Right cardiac atrium (tissue), 5 donors: ENCODE data around the gene VPS9D1. TPM values are rescaled to one million over a fixed set of nuclear protein-coding genes. Genes with fewer than 3 reads are reported as not detected.
"Not testable (repeated sequence)": the region's sequence is repeated elsewhere in the genome, so short reads cannot be mapped to it uniquely, and the experiment has no call there.

Source experiments
- ATAC-seq, 2 donors: fragments of 200-7000 bp; cut with Tn5 transposase; one replicate each; pipeline versions ENCODE4 v1.8.0 to v1.9.1; 2020; ENCODE audit warnings: moderate library complexity in 2 of 2, mild to moderate bottlenecking in 1 of 2
- DNase-seq, 3 donors: peaks; one replicate each; pipeline ENCODE4 v3.0.0-alpha.2; 2020
- H3K27ac ChIP-seq: one replicate; pipeline ENCODE4 v1.5.1; 2013; ENCODE audit warnings: mild to moderate bottlenecking, low read length, control low read depth, moderate library complexity
- H3K27me3 ChIP-seq: one replicate; pipeline ENCODE4 v1.6.1; 2013; ENCODE audit not compliant: control insufficient read depth, insufficient read depth
- H3K4me1 ChIP-seq: one replicate; pipeline ENCODE4 v1.6.1; 2013; ENCODE audit warnings: low read length; ENCODE audit not compliant: control insufficient read depth, insufficient read depth
- H3K4me3 ChIP-seq: one replicate; pipeline ENCODE4 v1.5.1; 2013; ENCODE audit warnings: low read length, control low read depth
- H3K9me3 ChIP-seq: one replicate; pipeline ENCODE4 v1.6.1; 2013; ENCODE audit warnings: low read length; ENCODE audit not compliant: control insufficient read depth
- WGBS: extraction: QIAGEN DNeasy Blood & Tissue Kit; methylation state at CpG from one replicate; pipeline ENCODE4 v1.1.7; 2013; 5-methylcytosine and 5-hydroxymethylcytosine counted together
- intact Hi-C, 4 donors: fragments of 100-400 bp; cut with DNase I; formaldehyde crosslinking; loops; one replicate each; pipeline versions ENCODE4 v1.11.0 to v1.14.0; 2022 to 2023
- polyA plus RNA-seq: library from polyadenylated mRNA; stranded (reverse); fragments of 200-250 nt; gene quantifications from one replicate; pipeline ENCODE4 v1.2.3, GENCODE V29; 2013
- total RNA-seq, 4 donors: library from RNA; stranded (reverse); fragmentation: NEBNext Ultra II Directional; extraction: Animal tissue kit (Norgen Biotek cat#: 25700); gene quantifications; one replicate each; pipeline ENCODE4 v1.2.1, GENCODE V29; 2021
- donor health status: healthy with polysubstance abuse.
- donor health status: DM: no; HTN: yes; CAD: no.
- donor health status: DM: no; HTN: no; CAD: no.
- donor health status: DM: no; HTN: yes; CAD: no; lungs with severe emphysema.
- donor health status: DM: yes; HTN: yes; CAD: no.

VPS9D1 gene
- total and polyA plus RNA-seq, 5 donors = 10.6 to 18.4 (median 15.5) TPM

DNA sequence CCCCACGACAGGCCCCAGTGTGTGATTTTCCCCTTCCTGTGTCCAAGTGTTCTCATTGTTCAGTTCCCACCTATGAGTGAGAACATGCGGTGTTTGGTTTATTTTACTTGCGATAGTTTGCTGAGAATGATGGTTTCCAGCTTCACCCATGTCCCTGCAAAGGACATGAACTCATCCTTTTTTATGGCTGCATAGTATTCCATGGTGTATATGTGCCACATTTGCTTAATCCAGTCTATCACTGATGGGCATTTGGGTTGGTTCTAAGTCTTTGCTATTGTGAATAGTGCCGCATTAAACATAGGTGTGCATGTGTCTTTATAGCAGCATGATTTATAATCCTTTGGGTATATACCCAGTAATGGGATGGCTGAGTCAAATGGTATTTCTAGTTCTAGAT is 49.1 kb downstream of the VPS9D1 start:
- H3K27ac ChIP-seq, DNase-seq, H3K4me1 ChIP-seq, ATAC-seq, intact Hi-C loops, H3K9me3 ChIP-seq, H3K4me3 ChIP-seq, H3K27me3 ChIP-seq: not testable (repeated sequence)
- 91% methylated on average over 4 of the region's 4 CpGs for WGBS

DNA sequence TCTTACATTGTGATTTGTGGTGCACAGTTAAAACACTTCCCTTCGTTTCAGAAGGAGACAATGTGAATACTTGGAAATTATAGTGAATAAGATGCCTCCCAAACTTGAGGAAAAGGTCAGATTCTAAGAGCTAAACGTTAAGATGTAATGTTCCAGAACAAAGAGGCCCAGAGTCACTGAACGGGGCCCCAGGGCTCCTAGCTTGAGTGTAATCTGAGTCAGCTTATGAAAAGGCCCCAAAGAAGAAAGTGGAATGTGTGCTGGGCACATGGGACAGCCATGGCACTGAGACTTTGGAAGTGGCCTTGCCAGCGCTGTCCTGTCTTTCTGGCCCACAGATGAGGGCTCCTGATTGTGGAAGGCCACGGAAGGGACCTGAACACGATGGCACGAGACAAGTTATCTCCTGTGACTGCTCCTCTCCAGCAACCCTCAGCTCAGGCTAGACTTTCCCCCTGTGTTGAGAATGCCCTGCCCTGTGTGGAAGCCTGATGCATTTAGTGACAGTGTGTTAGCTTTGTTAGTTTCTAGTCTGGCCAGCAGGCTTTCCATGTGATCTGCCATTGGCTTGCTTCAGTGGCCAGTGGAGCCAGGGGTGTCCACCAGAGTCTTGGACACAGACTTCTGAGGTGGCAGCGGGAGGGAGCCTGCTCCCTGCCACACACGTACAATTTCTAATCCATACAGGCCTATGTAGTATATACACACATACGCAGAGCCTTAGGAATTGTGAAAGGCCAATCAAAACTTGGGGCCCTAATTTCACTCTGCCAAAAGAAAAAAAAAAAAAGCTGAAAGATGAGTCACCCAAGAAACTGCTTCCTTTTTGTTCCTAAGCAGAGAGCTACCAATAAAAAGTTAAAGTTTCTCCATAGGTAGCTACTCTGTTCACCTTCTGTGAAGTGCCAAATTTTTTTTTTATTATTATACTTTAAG is 49.9 kb downstream of the VPS9D1 start:
- Histone ChIP-seq H3K27me3 (no peaks in the 10 kb centered on the region), H3K4me1 (no peaks in the 10 kb centered on the region), H3K9me3 (no peaks in the 10 kb centered on the region), H3K27ac (no peak overlapping the region), H3K4me3 (no peak overlapping the region)
- WGBS = 85% methylated on average over 10 of the region's 10 CpGs
- ATAC-seq (peak in 1 of 2 donors; percentile 29), DNase-seq (no peak)
- intact Hi-C loops = no loop called here

DNA sequence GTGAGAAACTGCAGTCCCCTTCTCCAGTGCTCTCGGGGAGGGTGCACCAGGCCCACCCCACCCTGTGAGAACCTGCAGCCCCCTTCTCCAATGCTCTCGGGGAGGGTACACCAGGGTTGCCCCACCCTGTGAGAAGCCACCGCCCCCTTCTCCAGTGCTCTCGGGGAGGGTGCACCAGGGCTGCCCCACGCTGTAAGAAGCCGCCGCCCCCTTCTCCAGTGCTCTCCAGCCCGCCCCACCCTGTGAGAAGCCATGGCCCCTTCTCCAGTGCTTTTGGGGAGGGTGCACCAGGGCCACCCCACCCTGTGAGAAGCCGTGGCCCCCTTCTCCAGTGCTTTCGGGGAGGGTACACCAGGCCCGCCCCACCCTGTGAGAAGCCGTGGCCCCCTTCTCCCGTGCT is 50.9 kb downstream of the VPS9D1 start:
- H3K9me3 ChIP-seq = no peaks in the 10 kb centered on the region
- 94% methylated on average over 13 of the region's 13 CpGs for WGBS
- no peak overlapping the region for H3K27ac ChIP-seq
- ATAC-seq (no peak), DNase-seq (no peak)
- H3K27me3 ChIP-seq = no peaks in the 10 kb centered on the region
- H3K4me3 ChIP-seq = no peak overlapping the region
- no peaks in the 10 kb centered on the region for H3K4me1 ChIP-seq
- intact Hi-C loops = no loop called here

DNA sequence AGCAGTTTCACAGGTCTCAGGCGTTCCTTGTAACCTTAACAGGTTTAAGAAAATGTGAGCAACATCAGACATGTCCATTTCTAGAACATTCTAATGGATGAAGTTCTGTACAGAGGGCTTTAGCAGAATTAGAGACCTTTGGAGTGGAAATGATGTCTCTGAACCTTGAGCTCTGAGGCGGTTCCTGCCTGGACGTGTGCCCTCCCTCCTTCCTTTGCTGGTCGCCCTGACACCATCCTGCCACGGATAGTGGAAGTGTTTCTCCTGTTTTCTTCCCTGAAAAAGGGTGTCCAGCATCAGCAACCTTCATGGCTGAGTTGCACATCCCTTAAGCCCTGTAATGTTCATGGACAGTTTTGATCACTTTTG is 51.9 kb downstream of the VPS9D1 start:
- no peaks in the 10 kb centered on the region for H3K9me3 ChIP-seq
- no peak for ATAC-seq
- no peaks in the 10 kb centered on the region for H3K27me3 ChIP-seq
- DNase-seq = no peak
- WGBS = 73% methylated on average over 5 of the region's 5 CpGs
- no peak overlapping the region for H3K4me3 ChIP-seq
- no peak overlapping the region for H3K27ac ChIP-seq
- intact Hi-C loops = no loop called here
- H3K4me1 ChIP-seq = no peaks in the 10 kb centered on the region

DNA sequence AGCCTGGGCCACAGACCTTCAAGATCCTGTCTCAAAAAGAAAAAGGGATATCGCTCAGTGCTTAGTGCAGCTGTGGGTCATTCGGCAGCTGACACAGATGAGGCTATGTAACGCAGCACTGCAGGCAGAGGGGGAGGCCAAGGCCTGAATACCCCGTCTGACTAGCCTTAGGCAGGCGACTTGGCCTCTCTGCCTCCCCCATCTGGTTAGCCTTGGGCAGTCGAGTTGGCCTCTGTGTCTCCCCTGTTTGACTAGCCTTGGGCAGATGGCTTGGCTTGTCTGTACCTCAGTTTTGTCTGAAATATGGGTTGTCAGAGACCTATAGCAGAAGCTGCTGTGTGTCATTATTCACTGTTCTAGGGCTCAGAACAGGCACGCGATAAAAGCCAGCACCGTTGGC is 53.1 kb downstream of the VPS9D1 start:
- Histone ChIP-seq H3K27ac (no peak overlapping the region), H3K9me3 (no peaks in the 10 kb centered on the region), H3K4me3 (no peak overlapping the region), H3K27me3 (no peaks in the 10 kb centered on the region), H3K4me1 (no peaks in the 10 kb centered on the region)
- DNase-seq (no peak), ATAC-seq (no peak)
- WGBS = 84% methylated on average over 9 of the region's 9 CpGs
- intact Hi-C loops = no loop called here

DNA sequence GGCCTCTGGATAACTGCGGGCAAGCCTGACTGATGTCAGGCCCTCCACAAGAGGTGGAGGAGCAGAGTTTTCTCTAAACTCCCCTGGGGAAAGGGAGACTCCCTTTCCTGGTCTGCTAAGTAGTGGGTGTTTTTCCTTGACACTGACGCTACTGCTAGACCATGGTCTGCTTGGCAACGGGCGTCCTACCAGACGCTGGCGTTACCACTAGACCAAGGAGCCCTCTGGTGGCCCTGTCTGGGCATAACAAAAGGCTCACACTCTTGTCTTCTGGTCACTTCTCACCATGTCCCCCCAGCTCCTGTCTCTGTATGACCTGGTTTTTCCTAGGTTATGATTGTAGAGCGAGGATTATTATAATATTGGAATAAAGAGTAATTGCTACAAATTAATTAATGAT is 53.7 kb downstream of the VPS9D1 start:
- H3K27ac ChIP-seq, H3K4me1 ChIP-seq, H3K4me3 ChIP-seq, ATAC-seq, H3K27me3 ChIP-seq, intact Hi-C loops, H3K9me3 ChIP-seq, DNase-seq: not testable (repeated sequence)
- WGBS = 33% methylated on average over 7 of the region's 7 CpGs

DNA sequence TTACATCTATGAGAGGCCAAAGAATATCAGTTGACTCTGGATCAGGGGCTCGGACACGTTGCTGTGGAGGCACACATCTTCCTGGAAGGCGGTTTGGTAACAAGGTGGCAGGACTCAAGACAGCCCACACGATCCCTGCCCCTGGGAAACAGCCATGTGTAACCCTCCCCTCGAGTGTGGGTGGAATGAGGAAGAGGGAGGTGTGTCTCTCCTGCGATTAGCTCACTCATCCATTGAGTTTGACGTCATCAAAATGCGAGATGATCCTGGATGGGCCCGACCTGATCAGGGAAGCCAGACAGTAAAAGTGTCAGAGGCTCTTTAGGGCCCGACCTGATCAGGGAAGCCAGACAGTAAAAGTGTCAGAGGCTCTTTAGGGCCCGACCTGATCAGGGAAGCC is 56.5 kb downstream of the VPS9D1 start:
- 85% methylated on average over 10 of the region's 11 CpGs for WGBS
- intact Hi-C loops, H3K4me1 ChIP-seq, H3K27me3 ChIP-seq, ATAC-seq, H3K4me3 ChIP-seq, DNase-seq, H3K9me3 ChIP-seq, H3K27ac ChIP-seq: not testable (repeated sequence)

DNA sequence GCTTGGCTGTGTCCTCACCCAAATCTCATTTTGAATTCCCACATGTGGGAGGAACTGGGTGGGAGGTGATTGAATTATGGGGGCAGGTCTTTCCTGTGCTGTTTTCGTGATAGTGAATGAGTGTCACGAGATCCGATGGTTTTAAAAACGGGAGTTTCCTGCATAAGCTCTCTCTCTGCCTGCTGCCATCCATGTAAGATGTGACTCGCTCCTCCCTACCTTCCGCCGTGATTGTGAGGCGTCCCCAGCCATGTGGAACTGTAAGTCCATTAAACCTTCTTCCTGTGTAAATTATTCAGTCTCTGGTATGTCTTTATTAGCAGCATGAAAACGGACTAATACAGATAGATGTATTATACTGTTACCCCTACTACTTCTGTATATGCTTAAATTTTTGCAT is 59.5 kb downstream of the VPS9D1 start:
- Histone ChIP-seq H3K27ac (no peak overlapping the region), H3K4me1 (peaks cover 9% of the 10 kb centered on the region), H3K9me3 (no peaks in the 10 kb centered on the region), H3K4me3 (no peak overlapping the region), H3K27me3 (no peaks in the 10 kb centered on the region)
- ATAC-seq = no peak
- intact Hi-C loops = no loop called here
- no peak for DNase-seq
- WGBS = 89% methylated on average over 9 of the region's 9 CpGs

DNA sequence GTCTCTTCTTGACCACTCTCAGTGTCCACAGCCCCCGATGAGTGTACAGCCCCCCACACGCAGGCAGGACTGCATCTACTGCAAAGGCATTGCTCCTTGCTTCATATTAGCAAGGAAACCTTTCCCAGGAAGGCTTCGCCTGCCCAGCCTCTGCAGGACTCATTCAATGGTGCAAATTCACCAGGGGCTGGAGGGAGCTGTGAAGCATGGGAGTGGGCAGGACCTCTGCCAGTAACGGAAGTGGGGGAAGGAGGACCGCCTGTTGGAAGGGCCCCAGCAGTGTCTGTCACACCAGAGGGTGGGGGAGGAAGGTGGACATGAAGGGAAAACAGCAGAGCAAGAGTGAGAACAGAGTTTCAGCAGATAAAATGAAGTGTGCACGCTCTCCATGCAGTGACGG is 60.6 kb downstream of the VPS9D1 start:
- H3K4me1 ChIP-seq = peaks cover 9% of the 10 kb centered on the region
- 78% methylated on average over 7 of the region's 7 CpGs for WGBS
- no peak overlapping the region for H3K27ac ChIP-seq
- no peaks in the 10 kb centered on the region for H3K27me3 ChIP-seq
- ATAC-seq = no peak
- intact Hi-C loops = no loop called here
- H3K4me3 ChIP-seq = no peak overlapping the region
- no peak for DNase-seq
- no peaks in the 10 kb centered on the region for H3K9me3 ChIP-seq

DNA sequence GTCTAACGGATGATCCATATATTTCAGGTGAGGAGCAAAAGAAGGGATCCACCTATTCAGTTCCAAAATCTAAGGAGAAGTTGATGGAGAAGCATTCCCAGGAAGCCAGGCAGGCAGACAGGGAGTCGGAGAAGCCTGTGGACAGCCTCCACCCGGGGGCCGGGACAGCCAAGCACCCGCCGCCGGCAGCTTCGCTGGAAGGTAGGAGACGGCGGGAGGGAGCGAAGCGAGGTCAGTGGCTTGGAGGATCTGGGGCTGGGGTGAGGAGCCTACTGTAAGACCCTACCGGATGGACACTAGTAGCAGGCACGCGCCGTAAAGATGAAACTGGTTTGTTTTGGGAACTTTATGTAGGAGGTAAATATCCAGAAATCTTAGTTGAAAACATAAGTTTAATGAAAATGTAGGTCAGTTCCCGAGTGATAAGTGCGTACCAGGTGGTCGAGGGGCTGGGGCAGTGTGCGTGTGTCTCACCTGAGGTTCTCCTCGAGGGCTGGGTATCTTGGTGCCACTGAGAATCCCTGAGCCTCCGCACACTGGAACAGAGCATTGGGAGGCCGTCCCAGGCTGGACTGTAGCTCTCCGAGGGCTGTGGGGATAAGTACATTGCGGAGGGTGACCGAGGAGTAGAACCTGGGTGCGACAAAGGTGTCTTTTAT is 62.3 kb downstream of the VPS9D1 start:
- peak in 1 of 3 donors; percentile 61 for DNase-seq
- no peaks in the 10 kb centered on the region for H3K9me3 ChIP-seq
- no peaks in the 10 kb centered on the region for H3K27me3 ChIP-seq
- peak overlapping the region; percentile 2 for H3K27ac ChIP-seq
- intact Hi-C loops = no loop called here
- ATAC-seq = peak in 1 of 2 donors; percentile 20
- peaks cover 9% of the 10 kb centered on the region for H3K4me1 ChIP-seq
- H3K4me3 ChIP-seq = peak overlapping the region; percentile 90
- 16% methylated on average over 27 of the region's 27 CpGs for WGBS

DNA sequence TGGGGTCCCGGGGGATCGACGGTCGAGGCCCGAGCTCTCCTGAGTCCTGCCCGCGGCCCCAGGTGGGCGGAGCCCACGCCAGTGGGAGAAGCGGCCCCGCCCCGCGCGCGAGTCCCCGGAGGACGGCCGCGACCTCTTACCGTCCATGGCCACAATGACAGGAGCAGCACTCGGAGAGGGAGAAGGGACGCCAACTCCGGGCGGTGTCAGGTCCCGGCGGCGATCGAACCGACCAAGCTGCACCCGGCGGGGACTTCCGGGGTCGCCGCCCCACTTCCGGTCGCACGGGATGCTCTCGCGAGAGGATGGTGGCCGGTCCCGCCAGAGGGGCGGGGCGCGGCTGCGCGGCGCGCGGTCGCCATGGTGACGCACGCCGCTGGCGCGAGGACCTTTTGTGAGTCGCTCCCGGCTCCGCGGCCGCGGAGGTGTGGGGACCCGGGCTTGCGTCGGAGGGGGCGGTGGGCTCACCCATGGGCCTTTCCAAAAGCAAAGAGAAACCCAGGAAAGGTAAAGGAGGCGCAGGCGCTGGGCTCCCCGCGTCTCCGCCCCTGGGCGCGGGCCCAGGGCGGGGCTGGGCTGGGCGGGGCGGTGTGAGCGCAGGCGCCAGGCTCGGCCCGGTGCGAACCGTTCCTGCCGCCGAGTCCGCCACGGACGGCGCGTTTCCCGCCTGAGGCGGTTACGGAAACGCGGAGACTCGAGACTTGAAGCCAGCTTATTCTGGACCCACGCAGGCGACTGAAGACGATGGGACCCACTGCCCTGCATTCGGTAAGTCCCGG is 63.1 kb downstream of the VPS9D1 start, which contains the start of the genes CHMP1A and SPATA33:
Gene CHMP1A (minus strand): TSS at position 267 of the 779 bp plus-strand sequence. CDS start 120 bp downstream, at position 147.
Gene SPATA33 (plus strand): TSS at position 395 of the 779 bp plus-strand sequence. CDS start 76 bp downstream, at position 471.
- no peaks in the 10 kb centered on the region for H3K27me3 ChIP-seq
- under 1% methylated on average over 99 of the region's 99 CpGs for WGBS
- H3K9me3 ChIP-seq = no peaks in the 10 kb centered on the region
- peak within 1 kb of the TSS; percentile 82 for H3K27ac ChIP-seq
- peak within 1 kb of the TSS; percentile 90 for H3K4me3 ChIP-seq
- intact Hi-C loops = no loop called here
- H3K4me1 ChIP-seq = peaks cover 9% of the 10 kb centered on the region
- ATAC-seq (peak; percentile 97), DNase-seq (peak; percentile 92 to 97 (median 96))
